IPS-20b (cell line): ENCODE results near the gene TXK.

ENCODE experiments used
- H3K27ac ChIP-seq: one replicate; pipeline ENCODE4 v1.5.1; 2013; ENCODE audit warnings: low read length
- H3K27me3 ChIP-seq: 2 replicates; pipeline ENCODE4 v1.6.1; 2013; ENCODE audit warnings: mild to moderate bottlenecking, low read length, inconsistent platforms; ENCODE audit not compliant: insufficient read depth
- H3K36me3 ChIP-seq: 2 replicates; pipeline ENCODE4 v1.6.1; 2013; ENCODE audit warnings: low read depth, mild to moderate bottlenecking, inconsistent platforms, low read length, moderate library complexity; ENCODE audit not compliant: insufficient read depth
- H3K4me1 ChIP-seq: 2 replicates; pipeline ENCODE4 v1.6.1; 2013; ENCODE audit warnings: mild to moderate bottlenecking, control low read depth, inconsistent platforms, low read length, moderate library complexity; ENCODE audit not compliant: insufficient read depth
- H3K4me3 ChIP-seq: 2 replicates; pipeline ENCODE4 v1.5.1; 2013; ENCODE audit warnings: mild to moderate bottlenecking, low read length, inconsistent platforms
- H3K9ac ChIP-seq: 2 replicates; pipeline ENCODE4 v1.6.1; 2013; ENCODE audit warnings: low read depth, mild to moderate bottlenecking, inconsistent platforms, low read length, moderate library complexity
- H3K9me3 ChIP-seq: 2 replicates; pipeline ENCODE4 v1.6.1; 2013; ENCODE audit warnings: mild to moderate bottlenecking, low read depth, low read length, inconsistent platforms; ENCODE audit not compliant: insufficient read depth

The TXK gene

DNA sequence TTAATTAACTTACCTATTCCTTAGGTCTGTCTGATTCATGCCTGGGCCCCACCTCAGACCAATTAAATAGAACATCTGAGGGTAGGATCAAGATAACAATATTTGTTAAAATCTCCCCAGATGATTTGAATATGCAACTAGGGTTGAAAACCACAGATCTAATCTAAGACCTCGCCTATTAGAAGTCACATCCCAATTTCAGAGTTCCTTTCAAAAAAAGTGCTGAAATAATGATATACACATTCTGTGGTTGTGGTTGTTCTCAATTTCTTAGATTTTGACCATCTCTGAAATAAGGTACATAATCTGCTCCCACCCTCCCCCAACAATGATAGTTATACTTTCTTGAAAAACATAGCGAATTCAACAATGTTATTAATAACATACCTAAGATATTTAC is 89.8 kb downstream of the TXK start:
- Histone ChIP-seq H3K9ac (no peak overlapping the region), H3K4me1 (no peaks in the 10 kb centered on the region; the same call in 1 of the 2 replicates), H3K4me3 (no peak overlapping the region), H3K27me3 (no peaks in the 10 kb centered on the region), H3K36me3 (no peaks in the 10 kb centered on the region), H3K27ac (no peak overlapping the region), H3K9me3 (no peaks in the 10 kb centered on the region)

DNA sequence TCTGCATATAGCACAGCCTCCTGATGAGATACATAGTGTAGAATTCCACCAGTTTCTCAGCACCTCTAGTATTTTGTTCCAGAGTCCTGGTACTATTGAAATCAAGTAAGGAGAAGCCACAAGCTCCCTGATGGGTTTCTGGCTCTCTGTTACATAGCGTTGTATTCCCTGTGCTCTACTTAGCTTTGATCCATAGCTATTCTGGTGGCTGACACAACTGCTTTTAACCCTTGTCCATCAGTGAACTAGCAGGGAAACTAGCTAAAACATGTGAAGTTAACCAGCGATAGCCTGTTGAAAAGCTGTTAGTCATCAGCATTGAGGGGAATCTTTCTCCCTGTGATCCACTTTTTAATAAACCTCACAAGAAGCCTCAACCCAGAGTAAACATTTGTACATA is 90.5 kb downstream of the TXK start:
- H3K9ac ChIP-seq = no peak overlapping the region
- H3K9me3 ChIP-seq = no peaks in the 10 kb centered on the region
- H3K27me3 ChIP-seq = no peaks in the 10 kb centered on the region
- no peak overlapping the region for H3K4me3 ChIP-seq
- H3K36me3 ChIP-seq = no peaks in the 10 kb centered on the region
- H3K4me1 ChIP-seq = no peaks in the 10 kb centered on the region; the same call in 1 of the 2 replicates
- no peak overlapping the region for H3K27ac ChIP-seq

DNA sequence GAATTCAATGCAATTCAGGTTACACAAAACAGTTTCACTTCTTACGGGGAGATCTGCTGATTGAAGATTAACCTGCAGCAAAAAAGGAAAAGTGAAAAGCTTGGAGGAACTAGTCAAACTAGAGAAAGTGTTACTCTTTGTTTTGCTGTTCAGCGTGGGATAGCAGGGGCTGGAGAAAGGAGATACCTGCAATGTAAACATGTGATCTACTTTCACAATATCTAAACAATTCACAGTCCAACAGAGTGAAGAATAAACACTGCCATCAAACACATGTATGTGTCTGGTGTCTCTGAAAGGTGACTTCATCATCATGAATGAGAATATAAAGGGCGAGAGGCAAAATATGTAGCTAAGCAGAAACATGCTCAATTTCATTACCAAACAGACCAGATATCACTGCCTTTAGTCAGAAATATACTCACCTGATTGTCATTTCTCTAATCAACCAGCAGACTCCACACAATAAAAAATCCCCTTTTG is 91.0 kb downstream of the TXK start:
- Histone ChIP-seq H3K9me3 (no peaks in the 10 kb centered on the region), H3K27ac (no peak overlapping the region), H3K36me3 (no peaks in the 10 kb centered on the region), H3K27me3 (no peaks in the 10 kb centered on the region), H3K4me3 (no peak overlapping the region), H3K4me1 (no peaks in the 10 kb centered on the region; the same call in 1 of the 2 replicates), H3K9ac (no peak overlapping the region)

DNA sequence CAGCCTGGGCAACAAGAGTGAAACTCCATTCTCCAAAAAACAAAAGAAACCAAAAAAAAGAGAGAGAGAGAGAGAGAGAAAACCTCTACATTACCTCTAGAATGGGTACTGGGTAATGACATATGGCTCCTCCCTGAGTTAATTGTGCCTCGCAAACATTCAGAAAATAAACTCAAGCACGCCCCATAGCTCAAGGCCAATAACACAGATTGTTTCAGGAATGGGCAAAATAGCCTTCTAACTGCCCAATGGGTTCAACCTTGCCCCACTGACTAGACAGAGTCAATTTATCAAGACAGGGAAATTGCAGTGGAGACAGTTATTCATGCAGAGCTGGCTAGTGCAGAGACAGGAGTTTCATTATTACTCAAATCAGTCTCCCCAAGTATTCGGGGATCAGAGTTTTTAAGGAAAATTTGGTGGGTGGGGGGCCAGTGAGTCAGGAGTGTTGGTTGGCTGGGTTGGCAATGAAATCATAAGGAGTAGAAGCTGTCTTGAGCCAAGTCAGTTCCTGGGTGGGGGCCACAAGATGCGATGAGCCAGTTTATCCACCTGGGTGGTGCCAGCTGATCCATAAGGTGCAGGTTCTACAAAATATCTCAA is 92.4 kb downstream of the TXK start:
- no peaks in the 10 kb centered on the region for H3K27me3 ChIP-seq
- H3K4me1 ChIP-seq = no peaks in the 10 kb centered on the region; the same call in 1 of the 2 replicates
- H3K4me3 ChIP-seq = no peak overlapping the region
- H3K9ac ChIP-seq = no peak overlapping the region
- no peaks in the 10 kb centered on the region for H3K36me3 ChIP-seq
- no peaks in the 10 kb centered on the region for H3K9me3 ChIP-seq
- no peak overlapping the region for H3K27ac ChIP-seq

DNA sequence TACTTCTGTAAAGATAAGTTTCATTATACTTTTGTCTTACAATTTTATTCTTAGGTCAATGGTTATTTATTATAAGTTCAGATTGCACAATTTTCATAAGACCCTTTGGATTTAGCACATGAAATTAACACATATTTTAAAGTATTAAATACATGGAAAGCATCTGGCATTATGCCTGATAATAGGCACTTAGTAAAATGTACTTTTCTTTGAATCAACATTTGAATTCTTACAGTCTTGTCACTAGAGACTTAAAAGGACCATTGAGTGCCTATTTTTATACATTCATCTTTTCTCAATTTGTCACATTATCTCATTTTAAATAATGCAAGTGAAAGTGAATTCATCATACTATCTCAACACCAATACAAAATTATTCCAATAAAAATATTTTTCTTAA is 94.5 kb downstream of the TXK start:
- Histone ChIP-seq H3K4me1 (no peaks in the 10 kb centered on the region; the same call in 1 of the 2 replicates), H3K4me3 (no peak overlapping the region), H3K9ac (no peak overlapping the region), H3K27me3 (no peaks in the 10 kb centered on the region), H3K27ac (no peak overlapping the region), H3K36me3 (peaks cover 10% of the 10 kb centered on the region; the same call in 1 of the 2 replicates), H3K9me3 (no peaks in the 10 kb centered on the region)

DNA sequence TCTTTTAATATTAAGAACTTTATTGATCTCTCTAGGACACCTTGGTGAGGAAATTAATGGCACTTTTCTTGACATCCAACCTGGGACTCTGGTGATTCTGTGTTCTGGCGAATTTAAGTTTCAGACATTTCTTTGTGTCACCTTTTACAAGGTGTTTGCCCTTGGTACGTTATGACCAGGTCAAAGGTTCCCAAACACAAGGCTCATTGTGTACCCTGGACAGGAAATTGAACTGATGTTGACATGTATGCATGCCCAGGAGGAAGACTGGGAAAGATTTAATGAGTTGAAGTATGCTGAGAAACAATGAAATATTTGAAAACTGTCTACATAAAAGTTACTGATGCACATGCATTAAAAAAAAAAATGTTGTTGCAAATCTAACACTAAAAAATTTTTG is 95.4 kb downstream of the TXK start:
- no peaks in the 10 kb centered on the region; the same call in 1 of the 2 replicates for H3K4me1 ChIP-seq

DNA sequence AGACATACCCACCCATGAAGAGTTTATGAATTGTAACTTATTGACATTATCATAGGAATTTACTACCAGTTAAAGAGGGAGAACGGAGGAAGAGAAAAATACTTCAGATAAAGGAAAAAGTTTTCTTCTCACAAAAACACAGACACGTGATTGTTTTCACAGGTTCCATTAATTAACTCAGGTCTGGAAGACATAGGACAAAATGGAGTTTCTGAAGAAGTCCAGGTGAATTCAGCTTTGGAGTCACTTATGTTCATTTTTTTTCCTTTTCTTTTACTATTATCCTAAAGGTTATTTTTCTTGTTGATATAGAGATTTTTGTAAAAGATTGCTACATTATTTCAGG is 97.0 kb downstream of the TXK start:
- Histone ChIP-seq H3K4me1 (no peaks in the 10 kb centered on the region), H3K27ac (no peak overlapping the region), H3K27me3 (no peaks in the 10 kb centered on the region), H3K9ac (no peak overlapping the region), H3K9me3 (no peaks in the 10 kb centered on the region), H3K4me3 (no peak overlapping the region), H3K36me3 (peaks cover 11% of the 10 kb centered on the region; the same call in 1 of the 2 replicates)

More for the DNA sequence above, 95.4 kb downstream of the TXK start:
- Histone ChIP-seq H3K9me3 (no peaks in the 10 kb centered on the region), H3K4me3 (no peak overlapping the region), H3K27me3 (no peaks in the 10 kb centered on the region), H3K27ac (no peak overlapping the region), H3K36me3 (peaks cover 11% of the 10 kb centered on the region; the same call in 1 of the 2 replicates), H3K9ac (no peak overlapping the region)

DNA sequence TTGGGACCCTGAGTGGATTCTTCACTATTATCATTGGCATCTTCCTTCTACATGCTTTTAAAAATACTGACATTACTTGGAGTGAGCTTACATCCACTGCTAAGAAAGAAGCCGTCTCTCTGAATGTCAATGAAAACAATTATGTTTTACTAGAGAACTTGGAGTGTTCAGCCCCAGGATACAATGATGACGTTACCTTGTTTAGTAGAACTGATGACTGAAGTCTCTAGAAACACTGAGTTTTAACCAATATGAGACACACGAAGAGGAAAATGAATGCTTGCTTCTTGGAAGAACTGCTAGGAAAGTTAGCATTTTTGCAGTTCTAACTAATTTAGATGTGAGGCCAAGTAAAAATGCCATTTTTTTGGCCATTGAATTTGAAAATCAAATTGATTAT is 98.1 kb downstream of the TXK start:
- Histone ChIP-seq H3K36me3 (peaks cover 11% of the 10 kb centered on the region; the same call in 1 of the 2 replicates), H3K27me3 (no peaks in the 10 kb centered on the region), H3K4me3 (no peak overlapping the region), H3K27ac (no peak overlapping the region), H3K9ac (no peak overlapping the region), H3K9me3 (no peaks in the 10 kb centered on the region), H3K4me1 (no peaks in the 10 kb centered on the region; the same call in 1 of the 2 replicates)

DNA sequence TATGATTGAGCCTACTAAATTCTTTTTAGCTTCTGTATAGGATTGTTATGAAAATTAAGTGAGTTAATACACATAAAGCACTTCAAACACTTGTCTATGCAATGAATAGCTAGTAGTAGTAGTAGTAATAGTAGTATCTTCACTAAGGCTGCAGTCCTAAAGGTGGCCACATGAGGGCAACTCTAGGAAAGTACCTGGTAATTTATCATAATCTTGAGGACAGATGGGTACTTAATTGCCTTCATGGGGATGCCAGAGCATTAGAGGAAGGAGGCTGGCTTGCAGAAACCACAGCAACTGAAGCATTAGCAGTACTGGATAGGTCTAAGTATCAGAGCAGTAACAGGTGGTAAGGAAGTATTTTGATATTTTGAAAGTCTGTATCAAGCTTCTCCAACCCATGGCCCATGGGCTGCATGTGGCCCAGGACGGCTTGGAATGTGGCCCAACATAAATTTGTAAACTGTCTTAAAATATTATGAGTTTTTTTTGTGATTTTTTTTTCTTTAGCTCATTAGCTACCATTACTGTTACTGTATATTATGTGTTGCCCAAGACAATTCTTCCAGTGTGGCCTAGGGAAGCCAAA is 100.1 kb downstream of the TXK start:
- Histone ChIP-seq H3K36me3 (peaks cover 11% of the 10 kb centered on the region; the same call in 1 of the 2 replicates), H3K9me3 (no peaks in the 10 kb centered on the region), H3K27ac (no peak overlapping the region), H3K27me3 (no peaks in the 10 kb centered on the region), H3K9ac (no peak overlapping the region), H3K4me1 (peaks cover 18% of the 10 kb centered on the region), H3K4me3 (no peak overlapping the region)

DNA sequence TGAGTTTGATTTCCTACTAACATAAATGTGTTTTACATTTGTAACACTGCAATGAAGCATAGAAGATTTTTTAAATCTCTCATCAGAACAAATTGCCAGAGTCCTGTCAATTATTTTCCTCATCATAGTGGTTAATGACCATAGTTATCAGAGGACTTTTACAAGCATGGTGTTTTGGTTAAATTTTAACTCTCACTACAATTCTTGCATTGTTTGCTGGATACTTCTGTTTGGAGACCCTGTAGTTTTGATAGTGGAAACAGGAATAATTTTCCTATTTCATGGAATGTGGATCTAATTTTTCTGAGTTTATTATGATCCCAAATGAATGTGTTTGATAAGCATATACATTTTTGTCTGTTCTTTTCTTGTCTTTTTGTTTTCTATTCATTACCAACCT is 100.6 kb downstream of the TXK start:
- H3K36me3 ChIP-seq = peaks cover 11% of the 10 kb centered on the region; the same call in 1 of the 2 replicates
- H3K4me3 ChIP-seq = no peak overlapping the region
- H3K9me3 ChIP-seq = no peaks in the 10 kb centered on the region
- peaks cover 22% of the 10 kb centered on the region for H3K4me1 ChIP-seq
- H3K9ac ChIP-seq = no peak overlapping the region
- H3K27ac ChIP-seq = no peak overlapping the region
- no peaks in the 10 kb centered on the region for H3K27me3 ChIP-seq

DNA sequence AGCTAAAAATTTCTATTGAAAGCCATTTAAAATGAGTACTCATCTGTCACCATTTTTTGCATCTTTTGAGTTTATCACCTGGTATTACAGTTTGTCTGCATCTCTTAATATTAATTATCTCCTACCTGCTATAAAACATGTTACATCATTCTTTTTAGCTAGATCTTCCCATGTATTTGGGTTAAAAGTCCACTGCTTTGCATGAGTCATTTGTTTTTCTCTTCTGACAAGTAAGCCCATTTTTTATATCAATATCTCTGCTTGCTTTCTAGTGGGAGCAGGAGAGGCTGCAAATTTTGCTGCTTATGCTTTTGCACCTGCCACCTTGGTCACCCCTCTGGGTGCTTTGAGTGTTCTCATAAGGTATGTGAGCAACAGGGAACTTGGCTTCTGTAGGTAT is 101.3 kb downstream of the TXK start:
- no peaks in the 10 kb centered on the region for H3K27me3 ChIP-seq
- no peaks in the 10 kb centered on the region for H3K9me3 ChIP-seq
- H3K4me3 ChIP-seq = no peak overlapping the region
- no peak overlapping the region for H3K27ac ChIP-seq
- H3K4me1 ChIP-seq = peaks cover 28% of the 10 kb centered on the region
- H3K36me3 ChIP-seq = peaks cover 11% of the 10 kb centered on the region; the same call in 1 of the 2 replicates
- no peak overlapping the region for H3K9ac ChIP-seq
